Osteocyte (in vitro differentiated cells): ENCODE results near the gene KAZN. TPM values are rescaled to one million over a fixed set of nuclear protein-coding genes. Genes with fewer than 3 reads are reported as not detected.

Experiments
- DNase-seq: peaks from one replicate; pipeline ENCODE4 v3.0.0; 2021; ENCODE audit warnings: mixed read lengths; ENCODE audit not compliant: unreplicated experiment; ENCODE audit errors: extremely low spot score
- H3K27ac Mint-ChIP-seq: one replicate; pipeline ENCODE4 v1.8.0; 2021; ENCODE audit warnings: mild to moderate bottlenecking, mixed read lengths; ENCODE audit not compliant: unreplicated experiment
- H3K27me3 Mint-ChIP-seq: one replicate; pipeline ENCODE4 v1.8.0; 2021; ENCODE audit warnings: mixed read lengths; ENCODE audit not compliant: unreplicated experiment
- H3K36me3 Mint-ChIP-seq: one replicate; pipeline ENCODE4 v1.8.0; 2021; ENCODE audit warnings: mixed read lengths; ENCODE audit not compliant: unreplicated experiment
- H3K4me1 Mint-ChIP-seq: one replicate; pipeline ENCODE4 v1.8.0; 2021; ENCODE audit warnings: mixed read lengths; ENCODE audit not compliant: unreplicated experiment
- H3K4me3 Mint-ChIP-seq: one replicate; pipeline ENCODE4 v1.8.0; 2021; ENCODE audit warnings: mild to moderate bottlenecking, moderate library complexity, mixed read lengths; ENCODE audit not compliant: unreplicated experiment
- H3K9me3 Mint-ChIP-seq: one replicate; pipeline ENCODE4 v1.8.0; 2021; ENCODE audit warnings: mixed read lengths; ENCODE audit not compliant: unreplicated experiment
- total RNA-seq: library from RNA; stranded (reverse); gene quantifications from 2 replicates; pipeline ENCODE4 v1.2.1, GENCODE V29; 2021
- TF ChIP-seq, protein P1 (sequence below): fragments of 200-600 bp; sonication (generic); IDR thresholded peaks from 2 replicates; pipeline ENCODE4 v1.5.0; 2021; ENCODE audit warnings: antibody characterized with exemption, mild to moderate bottlenecking, moderate library complexity

Gene KAZN
- total RNA-seq, 1 donor from 2014 or later: 47.1 TPM

DNA sequence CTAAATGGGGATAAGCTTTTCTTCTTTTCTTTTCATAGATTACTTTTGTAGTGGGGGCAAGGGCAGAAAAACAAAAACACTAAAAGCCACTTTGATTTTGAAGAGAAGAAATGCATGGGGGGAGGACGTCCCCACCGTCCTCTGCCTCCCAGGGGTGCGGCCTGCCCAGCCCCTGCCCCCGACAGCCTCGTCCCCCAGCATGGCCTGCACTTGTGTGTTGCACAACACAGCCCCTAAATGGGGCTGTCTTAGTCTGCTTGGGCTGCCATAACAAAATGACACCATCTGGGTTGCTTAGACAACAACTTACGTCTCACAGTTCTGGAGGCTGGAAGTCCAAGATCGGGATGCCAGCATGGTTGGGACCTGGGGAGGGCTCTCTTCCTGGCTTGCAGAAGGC lies 497.8 kb downstream of the KAZN start:
- H3K4me1 Mint-ChIP-seq: no peaks in the 10 kb centered on the region
- no peak overlapping the region for H3K27ac Mint-ChIP-seq
- H3K27me3 Mint-ChIP-seq: peaks cover 13% of the 10 kb centered on the region
- no peak overlapping the region for H3K4me3 Mint-ChIP-seq
- no peaks in the 10 kb centered on the region for H3K9me3 Mint-ChIP-seq
- no peaks in the 10 kb centered on the region for H3K36me3 Mint-ChIP-seq
- TF ChIP-seq, protein P1, sequence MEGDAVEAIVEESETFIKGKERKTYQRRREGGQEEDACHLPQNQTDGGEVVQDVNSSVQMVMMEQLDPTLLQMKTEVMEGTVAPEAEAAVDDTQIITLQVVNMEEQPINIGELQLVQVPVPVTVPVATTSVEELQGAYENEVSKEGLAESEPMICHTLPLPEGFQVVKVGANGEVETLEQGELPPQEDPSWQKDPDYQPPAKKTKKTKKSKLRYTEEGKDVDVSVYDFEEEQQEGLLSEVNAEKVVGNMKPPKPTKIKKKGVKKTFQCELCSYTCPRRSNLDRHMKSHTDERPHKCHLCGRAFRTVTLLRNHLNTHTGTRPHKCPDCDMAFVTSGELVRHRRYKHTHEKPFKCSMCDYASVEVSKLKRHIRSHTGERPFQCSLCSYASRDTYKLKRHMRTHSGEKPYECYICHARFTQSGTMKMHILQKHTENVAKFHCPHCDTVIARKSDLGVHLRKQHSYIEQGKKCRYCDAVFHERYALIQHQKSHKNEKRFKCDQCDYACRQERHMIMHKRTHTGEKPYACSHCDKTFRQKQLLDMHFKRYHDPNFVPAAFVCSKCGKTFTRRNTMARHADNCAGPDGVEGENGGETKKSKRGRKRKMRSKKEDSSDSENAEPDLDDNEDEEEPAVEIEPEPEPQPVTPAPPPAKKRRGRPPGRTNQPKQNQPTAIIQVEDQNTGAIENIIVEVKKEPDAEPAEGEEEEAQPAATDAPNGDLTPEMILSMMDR: no peak
- DNase-seq: no peak

DNA sequence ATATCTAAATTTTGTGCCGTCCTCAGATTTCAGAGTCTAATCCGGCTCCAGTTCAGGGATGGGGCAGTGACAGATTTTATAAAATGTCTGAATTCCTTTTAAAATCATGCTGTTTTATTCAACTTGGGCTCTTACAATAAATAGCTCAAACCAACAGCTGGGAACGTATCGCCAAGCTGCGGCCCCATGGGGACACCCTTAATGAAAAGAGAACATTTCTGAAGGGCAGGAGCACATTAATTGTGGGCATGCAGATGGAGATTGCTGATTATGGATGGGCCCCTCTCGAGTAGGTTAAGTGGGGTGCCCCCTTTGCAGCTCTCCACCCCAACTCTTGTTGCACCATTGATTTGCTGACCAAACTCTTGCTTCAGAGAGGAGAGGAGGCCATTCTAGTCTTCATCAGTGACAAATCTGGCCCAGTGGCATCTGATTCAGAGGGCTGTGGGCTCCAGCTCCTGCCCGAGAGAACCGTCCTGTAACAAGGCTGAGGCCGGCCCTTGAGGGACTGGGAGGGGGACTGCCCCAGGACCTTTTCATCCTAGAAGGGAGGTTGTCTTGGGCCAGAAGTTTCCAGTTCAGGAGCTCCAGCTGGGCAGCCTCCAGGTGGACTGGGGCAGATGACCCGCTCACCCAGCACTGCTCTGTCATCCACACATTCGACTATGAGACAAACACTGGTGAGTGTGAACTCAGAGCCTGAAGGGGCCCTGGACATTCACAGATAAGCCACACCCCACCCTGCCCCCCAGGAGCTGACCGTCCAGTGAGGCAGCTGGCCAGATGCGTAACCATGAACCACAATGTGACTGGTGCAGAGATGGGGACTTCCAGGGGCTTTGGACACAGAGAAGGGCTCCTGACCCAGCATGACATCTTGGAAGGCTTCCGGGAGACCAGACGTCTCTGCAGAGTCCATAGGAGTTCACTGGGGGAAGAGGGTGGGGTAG lies 500.0 kb downstream of the KAZN start:
- no peaks in the 10 kb centered on the region for H3K4me1 Mint-ChIP-seq
- H3K36me3 Mint-ChIP-seq: no peaks in the 10 kb centered on the region
- no peak overlapping the region for H3K4me3 Mint-ChIP-seq
- no peaks in the 10 kb centered on the region for H3K9me3 Mint-ChIP-seq
- no peak for DNase-seq
- H3K27ac Mint-ChIP-seq: no peak overlapping the region
- peaks cover 17% of the 10 kb centered on the region for H3K27me3 Mint-ChIP-seq
- TF ChIP-seq, protein P1: no peak

DNA sequence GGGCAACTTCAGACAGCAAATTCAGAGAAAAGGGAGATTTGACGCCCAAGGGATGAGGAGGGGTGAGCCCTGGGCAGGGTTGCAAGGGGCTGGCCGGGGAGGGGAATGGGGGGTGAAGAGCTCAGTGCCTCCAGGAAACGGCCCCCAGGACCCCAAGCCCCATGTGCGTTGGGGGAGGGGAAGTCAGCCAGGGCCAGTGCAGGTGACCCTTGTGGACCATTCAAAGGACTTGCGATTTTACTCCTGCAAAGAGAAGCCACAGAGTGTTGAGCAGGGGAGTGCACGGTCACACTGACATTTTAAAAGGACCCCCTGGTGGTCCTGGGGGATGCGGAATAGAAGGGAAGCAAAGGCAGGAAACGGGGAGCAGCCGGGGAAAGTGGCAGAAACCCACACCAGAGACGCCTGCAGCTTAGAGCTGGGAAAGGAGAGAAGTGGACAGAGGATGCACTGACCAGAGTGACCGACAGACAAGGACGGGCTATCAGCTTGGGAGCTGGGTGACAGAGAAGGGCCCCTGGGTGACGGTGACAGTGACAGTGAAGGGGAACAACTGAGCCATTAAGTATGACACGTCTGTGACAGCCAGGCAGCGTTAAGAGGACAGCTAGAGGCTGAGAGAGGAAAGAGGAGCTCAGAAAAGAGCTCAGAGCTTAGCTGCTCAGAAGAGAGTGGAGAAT lies 501.1 kb downstream of the KAZN start:
- H3K27me3 Mint-ChIP-seq: peaks cover 17% of the 10 kb centered on the region

DNA sequence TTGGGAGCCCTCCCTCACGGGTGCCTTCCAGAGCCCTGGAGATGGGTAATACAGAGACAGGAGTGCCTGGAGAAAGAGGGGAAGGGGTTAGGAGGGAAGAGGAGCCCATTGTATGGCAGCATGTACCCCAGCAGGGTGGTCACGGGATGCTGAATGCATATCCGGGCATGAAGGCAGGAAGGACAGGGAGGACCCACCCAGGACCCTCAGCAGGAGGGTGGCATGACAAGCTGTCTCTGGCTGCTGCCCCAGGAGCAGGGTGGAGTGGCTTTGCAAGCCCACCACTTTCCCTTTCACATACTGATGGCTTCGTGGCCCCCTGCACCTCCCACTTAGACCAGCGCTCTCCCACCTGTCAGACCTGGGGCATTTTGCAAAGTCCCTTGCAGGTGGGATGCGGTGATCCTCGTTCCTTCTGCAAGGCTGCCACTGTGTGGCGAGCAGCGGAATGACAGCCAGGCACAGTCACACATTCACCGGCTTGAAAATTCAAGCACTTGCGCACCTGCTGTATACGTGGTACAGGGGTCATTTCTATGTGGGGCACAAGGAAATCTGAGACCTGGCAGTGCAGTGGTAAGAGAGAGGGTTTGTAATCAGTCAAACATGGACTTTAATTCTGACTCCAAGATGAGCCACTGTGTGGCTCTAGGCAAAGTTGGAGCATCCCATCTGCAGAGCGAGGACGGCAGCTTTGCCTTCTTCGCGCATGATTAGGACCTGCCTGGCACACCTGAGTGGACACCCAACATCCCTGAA lies 501.8 kb downstream of the KAZN start:
- TF ChIP-seq, protein P1: peak; percentile 90
- no peaks in the 10 kb centered on the region for H3K36me3 Mint-ChIP-seq
- peaks cover 17% of the 10 kb centered on the region for H3K27me3 Mint-ChIP-seq
- H3K4me3 Mint-ChIP-seq: no peak overlapping the region
- H3K27ac Mint-ChIP-seq: no peak overlapping the region
- DNase-seq: no peak
- peaks cover 12% of the 10 kb centered on the region for H3K9me3 Mint-ChIP-seq
- no peaks in the 10 kb centered on the region for H3K4me1 Mint-ChIP-seq

More for the DNA sequence above, 501.1 kb downstream of the KAZN start:
- no peak overlapping the region for H3K4me3 Mint-ChIP-seq
- H3K36me3 Mint-ChIP-seq: no peaks in the 10 kb centered on the region
- H3K4me1 Mint-ChIP-seq: no peaks in the 10 kb centered on the region
- TF ChIP-seq, protein P1: no peak
- H3K9me3 Mint-ChIP-seq: peaks cover 6% of the 10 kb centered on the region
- H3K27ac Mint-ChIP-seq: no peak overlapping the region
- no peak for DNase-seq
